ENCODE results near the gene PGP.

The PGP gene

GRCh38 chr16:2235234-2235651 is 20.6 kb upstream of the PGP start:
- no peak for DNase-seq
- peaks cover 38% of the 10 kb centered on the region for H3K36me3 ChIP-seq (replicated peaks)
- in situ Hi-C loops (cut with HindIII; ENCODE audit: low pct_ligation_motif_present, low sequenced_read_pairs): no loop called here
- H3K27me3 ChIP-seq (replicated peaks): peaks cover 5% of the 10 kb centered on the region
- TF ChIP-seq CTCF (IDR thresholded peaks at IDR 0.05; ENCODE audit: low read depth, low read length, missing control alignments): no peak
- no peak overlapping the region for H3K4me3 ChIP-seq (ENCODE audit: low read depth, low read length)
- H3K27ac ChIP-seq: no peak overlapping the region

- in situ Hi-C loops (cut with HindIII; ENCODE audit: low pct_ligation_motif_present, low sequenced_read_pairs): no loop called here
- H3K27ac ChIP-seq: no peak overlapping the region
- peaks cover 5% of the 10 kb centered on the region for H3K27me3 ChIP-seq (replicated peaks)
- no peak overlapping the region for H3K4me3 ChIP-seq (ENCODE audit: low read depth, low read length)
- no peak for DNase-seq
- peaks cover 40% of the 10 kb centered on the region for H3K36me3 ChIP-seq (replicated peaks)
- TF ChIP-seq CTCF (IDR thresholded peaks at IDR 0.05; ENCODE audit: low read depth, low read length, missing control alignments): no peak
Observed at GRCh38 chr16:2234813-2235170, 20.2 kb upstream of the PGP start.

- no peak for DNase-seq
- H3K4me3 ChIP-seq (ENCODE audit: low read depth, low read length): no peak overlapping the region
- peaks cover 5% of the 10 kb centered on the region for H3K27me3 ChIP-seq (replicated peaks)
- H3K36me3 ChIP-seq (replicated peaks): peaks cover 44% of the 10 kb centered on the region
- no peak overlapping the region for H3K27ac ChIP-seq
- TF ChIP-seq CTCF (IDR thresholded peaks at IDR 0.05; ENCODE audit: low read depth, low read length, missing control alignments): peak; percentile 16
- in situ Hi-C loops (cut with HindIII; ENCODE audit: low pct_ligation_motif_present, low sequenced_read_pairs): no loop called here
Observed at GRCh38 chr16:2233872-2234812, 19.5 kb upstream of the PGP start.

- no peak for DNase-seq
- peaks cover 5% of the 10 kb centered on the region for H3K27me3 ChIP-seq (replicated peaks)
- no peak overlapping the region for H3K27ac ChIP-seq
- peaks cover 48% of the 10 kb centered on the region for H3K36me3 ChIP-seq (replicated peaks)
- TF ChIP-seq CTCF (IDR thresholded peaks at IDR 0.05; ENCODE audit: low read depth, low read length, missing control alignments): no peak
- in situ Hi-C loops (cut with HindIII; ENCODE audit: low pct_ligation_motif_present, low sequenced_read_pairs): no loop called here
- no peak overlapping the region for H3K4me3 ChIP-seq (ENCODE audit: low read depth, low read length)
Observed at GRCh38 chr16:2233046-2233775, 18.6 kb upstream of the PGP start.

GRCh38 chr16:2232094-2232990 is 17.7 kb upstream of the PGP start:
- H3K4me3 ChIP-seq (ENCODE audit: low read depth, low read length): no peak overlapping the region
- H3K27ac ChIP-seq: no peak overlapping the region
- TF ChIP-seq CTCF (IDR thresholded peaks at IDR 0.05; ENCODE audit: low read depth, low read length, missing control alignments): no peak
- H3K27me3 ChIP-seq (replicated peaks): peaks cover 5% of the 10 kb centered on the region
- DNase-seq: no peak
- in situ Hi-C loops (cut with HindIII; ENCODE audit: low pct_ligation_motif_present, low sequenced_read_pairs): no loop called here
- peaks cover 48% of the 10 kb centered on the region for H3K36me3 ChIP-seq (replicated peaks)

Measured in brain microvascular endothelial cell (primary cell).